NCI-H1105 treated with DMSO at 0.1 percent for 48 hours (cell line): Measurements from ENCODE around the gene PARVB.

Experiments used
- DNase-seq: peaks from one replicate; lab custom pipeline; 2025; lab: John Stamatoyannopoulos, UW

PARVB gene

DNA sequence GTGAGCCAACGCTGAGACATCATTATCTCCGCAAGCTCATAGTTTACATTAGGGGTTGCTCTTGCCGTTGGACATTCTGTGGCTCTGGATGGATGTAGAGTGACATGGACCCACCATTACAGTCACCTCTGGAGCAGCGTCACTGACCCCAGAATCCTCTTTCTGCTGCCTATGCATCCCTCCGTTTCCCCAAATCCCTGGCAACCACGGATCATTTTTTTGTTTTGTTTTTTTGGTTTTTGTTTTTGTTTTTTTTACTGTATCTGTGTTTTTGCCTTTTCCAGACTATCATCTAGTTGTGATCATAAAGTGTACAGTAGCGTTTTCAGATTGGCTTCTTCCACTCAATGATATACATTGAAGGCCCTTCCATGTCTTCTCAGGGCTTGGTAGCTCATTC is 4.0 kb downstream of the PARVB start:
- DNase-seq = no peak

DNA sequence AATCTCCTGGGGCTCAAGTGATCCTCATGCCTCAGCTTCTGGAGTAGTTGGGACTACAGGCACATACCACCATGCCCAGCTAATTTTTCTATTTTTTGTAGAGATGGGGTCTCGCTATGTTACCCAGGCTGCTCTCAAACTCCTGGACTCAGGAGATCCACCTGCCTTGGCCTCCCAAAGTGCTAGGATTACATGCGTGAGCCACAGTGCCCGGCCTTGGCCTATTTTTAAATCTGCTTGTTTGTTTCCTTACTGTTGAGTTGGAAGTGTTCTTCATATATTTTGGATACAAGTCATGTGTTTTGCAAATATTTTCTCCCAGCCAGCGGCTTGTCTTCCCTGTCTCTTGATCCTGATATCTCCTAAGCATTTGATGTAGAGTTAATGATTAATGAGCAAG is 5.0 kb downstream of the PARVB start:
- no peak for DNase-seq

DNA sequence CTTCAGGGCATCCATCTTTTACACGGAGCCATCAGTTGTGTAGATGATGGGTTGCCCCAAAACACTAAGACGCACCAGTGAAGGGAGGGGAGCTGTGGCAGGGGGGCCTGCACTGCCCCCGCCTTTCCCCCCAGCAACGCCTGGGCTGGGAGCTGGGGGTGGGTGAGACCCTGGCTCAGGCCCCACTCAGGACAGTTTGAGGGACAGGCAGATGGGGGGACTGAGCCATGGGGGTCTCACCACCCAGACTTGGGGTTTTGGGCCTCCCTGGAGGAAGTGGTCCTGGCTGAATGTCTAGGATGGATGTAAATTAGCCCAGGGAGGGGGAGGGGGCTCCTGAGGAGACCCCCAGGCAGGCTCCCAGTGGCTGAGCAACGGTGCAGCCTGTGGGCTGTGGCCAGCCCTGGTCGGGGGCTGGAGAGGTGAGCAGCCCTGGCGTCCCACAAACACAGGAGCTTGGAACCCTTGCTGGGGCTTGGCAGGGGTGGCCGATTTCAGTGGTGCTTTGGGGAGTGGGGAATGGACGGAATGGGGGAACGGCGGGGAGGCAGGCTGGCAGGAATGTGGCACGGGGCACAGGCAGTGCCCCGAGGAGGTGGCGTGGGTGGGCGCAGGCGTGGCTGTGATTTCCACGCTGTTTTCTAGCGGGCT is 6.1 kb downstream of the PARVB start:
- no peak for DNase-seq

DNA sequence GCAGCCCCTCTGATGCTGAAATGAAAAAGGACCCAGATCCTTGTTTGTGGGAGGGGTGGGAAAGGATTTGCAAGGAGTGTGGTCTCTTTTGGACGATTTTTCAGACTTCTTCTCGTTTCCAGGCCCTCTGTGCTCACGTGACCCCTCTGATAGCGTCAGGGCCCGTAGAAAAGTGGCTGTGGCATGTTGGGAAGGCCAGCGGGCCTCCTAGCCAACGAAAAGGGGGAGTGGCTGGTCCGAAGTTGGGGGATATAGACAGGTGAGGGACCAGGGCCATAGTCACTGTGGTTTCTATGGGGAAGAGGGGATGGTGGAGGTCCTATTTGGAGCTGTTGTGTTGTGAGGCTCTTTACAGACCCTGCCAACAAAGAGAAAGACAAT is 6.6 kb downstream of the PARVB start:
- DNase-seq = no peak

DNA sequence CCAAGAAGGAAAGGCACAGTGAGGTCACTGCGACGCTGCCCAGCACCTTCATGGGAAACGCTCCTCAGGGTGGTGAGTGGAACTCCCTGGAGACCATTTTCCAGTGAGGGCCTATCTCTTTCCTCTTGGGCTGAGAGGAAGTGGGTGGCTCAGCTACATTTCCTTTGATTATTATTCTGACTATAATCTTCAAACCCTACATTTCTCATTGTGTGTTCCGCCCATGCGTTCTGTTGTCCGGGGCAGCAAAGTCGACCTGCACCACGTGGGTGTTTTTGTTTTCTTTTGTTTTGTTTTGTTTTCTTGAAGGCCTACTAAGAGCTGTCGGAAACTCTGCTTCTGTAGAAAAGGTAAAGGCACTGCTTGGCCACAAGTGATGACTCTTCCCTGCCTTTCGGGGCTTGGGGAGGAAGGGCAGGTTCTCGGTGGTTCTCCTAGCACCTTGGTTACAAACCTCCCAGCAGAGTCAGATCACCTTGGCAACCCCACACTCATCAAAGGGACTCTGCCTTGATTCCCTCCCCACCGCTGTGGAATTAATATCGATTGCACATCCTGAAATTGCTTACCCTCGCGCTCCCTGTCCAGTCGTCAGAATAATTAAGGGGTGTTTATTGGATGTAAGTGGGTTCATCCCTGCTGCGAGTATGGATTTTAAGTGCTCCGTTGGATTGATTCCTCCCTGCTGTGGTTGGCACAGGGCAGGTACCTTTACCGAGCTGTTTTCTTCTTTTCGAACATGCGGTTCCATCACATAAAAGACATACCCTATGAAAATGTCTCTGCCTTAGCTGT is 7.3 kb downstream of the PARVB start:
- no peak for DNase-seq

DNA sequence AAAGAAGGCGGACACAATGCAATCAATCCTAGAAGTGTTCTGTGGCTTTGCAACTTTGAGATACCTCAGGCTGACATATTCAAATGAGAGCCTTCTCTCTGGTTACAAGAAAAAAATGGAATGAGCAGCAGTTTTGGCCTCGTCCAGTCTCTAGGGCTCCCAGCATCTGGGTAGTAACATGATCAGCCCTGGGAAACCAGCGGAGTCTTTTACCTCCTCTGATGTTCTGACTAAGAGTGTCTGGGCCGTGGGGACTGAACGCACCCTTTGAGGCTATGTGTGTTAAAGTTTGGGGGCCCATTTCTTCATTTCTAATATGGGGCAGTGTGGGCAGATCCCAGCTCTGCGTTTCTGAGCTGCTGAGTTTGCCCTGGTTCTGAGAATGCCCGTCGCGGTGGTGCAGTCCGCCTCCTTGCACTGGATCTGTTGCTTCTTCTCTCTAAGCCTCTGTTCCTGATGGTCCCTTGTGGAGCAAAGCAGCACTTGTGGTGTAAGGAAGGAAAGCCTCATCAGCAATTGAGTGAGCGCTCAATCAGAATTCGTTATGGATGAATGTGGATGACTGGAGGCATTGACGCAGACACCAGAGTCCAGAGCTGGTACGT is 8.1 kb downstream of the PARVB start:
- DNase-seq = no peak

DNA sequence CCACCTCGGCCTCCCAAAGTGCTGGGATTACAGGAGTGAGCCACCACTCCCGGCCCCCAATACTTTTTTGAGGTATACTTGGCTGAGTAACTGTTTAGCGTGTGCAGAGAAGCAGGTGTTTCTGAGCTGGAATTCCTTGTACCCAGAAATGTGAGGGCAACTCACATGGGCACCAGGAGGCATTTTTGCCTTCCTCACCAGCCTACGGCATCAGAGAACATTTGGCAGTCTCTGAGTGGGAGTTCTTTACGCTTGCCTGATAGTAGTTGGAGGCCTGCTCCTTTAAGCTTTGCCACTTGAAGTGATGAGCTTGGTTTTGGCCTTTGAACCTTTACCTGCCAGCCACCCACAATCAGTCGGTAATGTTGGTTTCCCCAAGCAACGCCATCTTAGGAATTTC is 9.2 kb downstream of the PARVB start:
- DNase-seq = no peak

DNA sequence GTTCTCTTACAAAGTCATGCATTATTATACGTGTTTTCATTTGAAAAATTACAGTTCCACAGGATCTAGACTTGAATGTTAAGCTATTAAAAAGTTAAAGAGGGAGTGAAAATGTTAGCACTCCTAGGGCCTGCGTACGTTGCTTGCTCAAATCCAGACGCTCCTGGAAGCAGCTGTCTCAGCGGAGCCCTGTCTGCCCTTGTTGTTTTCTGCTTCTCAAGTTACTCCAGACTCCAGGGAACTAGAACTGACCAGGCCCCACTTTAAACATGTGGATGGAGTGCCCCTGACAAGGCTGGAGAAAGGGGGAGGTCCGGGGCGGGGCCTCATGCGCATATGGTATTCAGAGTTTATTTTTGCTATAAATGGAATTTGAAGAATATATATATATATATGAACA is 9.6 kb downstream of the PARVB start:
- DNase-seq = no peak

DNA sequence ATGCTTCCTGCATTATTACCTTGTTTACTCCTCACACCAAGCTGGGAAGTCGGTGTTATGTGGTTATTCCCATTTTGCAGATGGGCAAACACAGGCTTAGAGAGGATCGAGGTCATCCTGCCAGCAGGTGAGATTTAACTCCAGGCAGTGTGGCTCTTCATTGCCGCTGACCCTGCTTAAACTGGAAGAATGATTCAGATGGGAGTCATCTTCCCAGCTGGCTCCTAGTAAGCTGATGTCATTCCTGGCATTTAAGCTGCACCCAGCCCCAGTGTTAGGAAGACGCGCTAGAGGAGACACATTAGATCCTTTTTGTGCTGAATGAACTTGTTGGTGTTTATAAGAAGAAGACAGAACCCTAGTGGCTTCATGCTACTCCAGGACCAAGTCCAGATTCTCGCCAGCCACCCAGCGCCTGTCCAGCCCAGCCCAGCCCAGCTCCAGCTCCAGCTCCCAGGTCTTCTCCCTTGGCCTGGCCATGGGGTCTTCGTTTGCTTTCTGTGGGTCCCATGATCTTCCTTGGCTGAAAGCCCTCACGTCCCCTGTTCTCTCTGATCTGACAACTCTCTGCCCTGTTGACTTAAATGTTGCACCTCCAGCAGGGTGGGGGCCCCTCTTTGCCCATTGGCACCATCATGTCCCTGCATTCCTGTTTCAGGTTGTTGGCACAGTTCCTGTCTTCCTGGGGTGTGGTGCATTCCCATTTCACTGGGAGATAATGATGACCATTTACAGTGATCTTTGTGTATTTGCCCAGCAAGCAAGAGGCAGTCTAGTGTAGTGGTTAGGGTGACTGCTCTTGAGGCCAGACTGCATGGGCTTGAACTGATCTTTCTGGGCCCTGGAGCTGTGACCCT is 13.6 kb downstream of the PARVB start:
- no peak for DNase-seq

DNA sequence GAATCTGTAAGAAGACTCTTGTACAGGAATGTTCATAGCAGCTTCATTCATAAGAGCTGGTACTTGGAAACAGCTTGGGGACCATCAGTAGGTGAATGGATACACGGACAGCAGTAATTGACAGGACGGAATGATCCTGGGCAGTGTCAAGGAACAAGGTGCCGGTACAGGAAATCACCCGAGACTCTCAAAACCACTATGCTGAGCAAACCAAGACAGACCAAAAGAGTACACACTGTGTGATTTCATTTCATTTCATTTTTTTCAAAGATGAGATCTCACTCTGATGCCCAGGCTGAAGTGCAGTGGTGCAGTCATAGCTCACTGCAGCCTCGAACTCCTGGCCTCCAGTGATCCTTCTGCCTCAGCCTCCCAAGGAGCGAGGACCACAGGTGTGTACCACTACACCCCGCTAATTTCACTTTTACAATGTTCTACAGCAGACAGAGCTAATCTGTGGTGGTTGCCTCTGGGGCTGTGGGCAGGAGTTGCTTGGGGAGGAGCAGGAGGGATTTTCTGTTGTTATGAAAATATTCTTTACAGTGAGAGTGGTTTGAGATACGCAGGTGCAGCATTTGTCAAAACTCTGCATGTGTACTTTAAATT is 15.6 kb downstream of the PARVB start:
- DNase-seq = no peak

DNA sequence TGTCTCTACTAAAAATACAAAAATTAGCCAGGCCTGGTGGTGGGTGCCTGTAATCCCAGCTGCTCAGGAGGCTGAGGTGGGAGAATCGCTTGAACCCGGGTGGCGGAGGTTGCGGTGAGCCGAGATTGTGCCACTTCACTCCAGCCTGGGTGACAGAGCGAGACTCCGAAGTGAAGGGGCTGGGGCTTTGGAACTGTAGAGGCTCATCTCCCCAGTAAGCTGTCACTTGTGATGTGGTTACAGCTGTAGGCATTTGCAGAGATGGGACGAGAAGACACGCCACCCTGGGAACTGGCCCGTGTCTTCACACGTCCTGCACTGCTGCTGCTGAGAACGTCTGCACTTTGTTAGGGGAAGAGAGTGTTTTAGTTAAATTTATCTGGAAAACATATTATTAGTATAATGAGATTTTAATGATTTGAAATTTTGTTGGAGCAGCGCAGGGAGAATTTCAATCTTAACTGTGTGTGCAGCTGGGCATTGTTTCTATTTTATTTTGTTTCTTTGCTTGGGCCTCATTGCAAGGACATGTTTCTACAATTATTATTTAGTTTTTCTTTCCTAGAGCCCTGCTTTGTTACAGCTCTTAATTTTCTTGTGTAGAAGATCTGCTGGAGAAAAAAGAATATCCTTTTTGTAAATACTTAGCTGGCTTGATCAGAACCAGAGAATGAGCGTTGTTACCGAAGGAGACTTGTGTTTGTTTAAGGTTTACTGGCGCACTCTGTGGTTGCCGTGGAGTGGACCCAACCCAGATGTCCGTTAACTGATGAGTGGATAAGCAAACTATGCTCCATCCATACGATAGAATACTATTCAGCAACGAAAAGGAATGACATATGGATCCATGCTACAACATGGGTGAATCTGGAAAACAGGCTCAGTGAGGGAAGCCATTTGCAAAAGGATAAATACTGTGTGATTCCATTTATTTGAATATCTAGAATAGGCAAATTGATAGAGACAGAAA is 18.4 kb downstream of the PARVB start:
- DNase-seq = no peak

DNA sequence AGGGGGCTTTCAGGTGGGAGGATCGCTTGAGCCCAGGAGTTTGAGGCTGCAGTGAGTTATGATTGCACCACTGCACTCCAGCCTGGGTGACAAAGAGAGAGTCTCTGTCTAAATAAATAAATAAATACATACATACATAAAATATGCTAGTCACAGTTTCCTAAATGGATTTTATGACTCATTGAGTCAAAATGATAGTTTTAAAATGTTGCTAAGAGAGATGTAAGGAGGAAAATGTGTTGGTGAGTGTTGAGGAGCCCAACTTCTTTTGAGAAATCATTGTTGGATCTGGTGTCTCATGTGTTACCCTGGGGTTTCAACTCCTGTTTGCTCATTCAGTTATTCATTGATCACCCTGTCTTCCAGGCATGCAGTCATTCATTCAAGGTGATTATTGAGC is 21.0 kb downstream of the PARVB start:
- no peak for DNase-seq

DNA sequence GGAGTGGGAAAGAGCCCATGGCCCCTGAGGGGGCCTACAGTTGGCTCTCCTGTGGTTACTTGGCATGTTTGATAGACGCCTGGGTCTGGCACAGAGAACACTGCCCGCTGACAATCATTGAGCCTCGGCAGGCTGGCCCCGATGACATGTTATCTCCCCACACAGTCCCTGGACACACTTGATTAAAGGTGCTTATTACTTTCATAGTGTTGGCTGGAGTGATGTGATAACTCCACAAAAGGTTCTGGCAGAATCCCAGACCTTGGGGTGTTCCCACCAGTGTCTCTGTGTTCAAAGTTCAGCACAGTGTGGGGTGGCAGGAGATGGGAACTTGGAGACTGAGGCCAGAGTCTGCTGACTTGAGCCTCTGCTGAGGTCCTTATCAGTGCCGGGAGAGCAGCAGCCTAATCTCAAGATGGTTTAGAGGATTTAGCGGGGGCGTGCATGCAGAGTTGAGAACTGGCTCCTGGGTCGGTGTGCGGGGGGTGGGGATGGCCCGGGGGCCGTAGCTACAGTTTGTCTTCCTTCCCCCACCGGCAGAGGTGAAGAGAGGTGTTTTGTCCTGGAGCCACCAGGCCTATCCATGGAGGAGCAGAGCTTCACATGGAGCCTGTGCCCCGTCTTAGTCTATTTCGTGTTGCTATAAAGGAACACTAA is 22.5 kb downstream of the PARVB start:
- DNase-seq = no peak

DNA sequence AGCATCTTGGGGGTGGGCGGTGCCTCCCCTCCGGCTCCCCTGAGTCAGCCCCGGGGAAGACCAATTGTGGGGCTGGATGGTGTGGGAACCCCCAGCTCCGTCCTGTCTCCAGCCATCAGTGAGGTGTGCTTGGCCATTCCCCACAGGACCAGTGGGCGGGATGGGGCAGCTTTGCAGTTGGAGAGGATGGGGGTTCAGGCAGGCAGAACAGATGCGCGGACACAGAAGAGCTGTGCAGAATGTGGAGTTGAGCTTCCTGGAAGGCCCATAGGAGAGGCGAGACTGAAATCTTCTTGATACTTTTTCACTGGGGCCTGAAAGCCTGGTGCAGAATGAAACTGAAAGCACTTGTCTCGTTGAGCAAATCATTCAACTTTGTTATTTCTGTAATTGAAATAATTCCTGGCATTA is 23.8 kb downstream of the PARVB start:
- DNase-seq = no peak

DNA sequence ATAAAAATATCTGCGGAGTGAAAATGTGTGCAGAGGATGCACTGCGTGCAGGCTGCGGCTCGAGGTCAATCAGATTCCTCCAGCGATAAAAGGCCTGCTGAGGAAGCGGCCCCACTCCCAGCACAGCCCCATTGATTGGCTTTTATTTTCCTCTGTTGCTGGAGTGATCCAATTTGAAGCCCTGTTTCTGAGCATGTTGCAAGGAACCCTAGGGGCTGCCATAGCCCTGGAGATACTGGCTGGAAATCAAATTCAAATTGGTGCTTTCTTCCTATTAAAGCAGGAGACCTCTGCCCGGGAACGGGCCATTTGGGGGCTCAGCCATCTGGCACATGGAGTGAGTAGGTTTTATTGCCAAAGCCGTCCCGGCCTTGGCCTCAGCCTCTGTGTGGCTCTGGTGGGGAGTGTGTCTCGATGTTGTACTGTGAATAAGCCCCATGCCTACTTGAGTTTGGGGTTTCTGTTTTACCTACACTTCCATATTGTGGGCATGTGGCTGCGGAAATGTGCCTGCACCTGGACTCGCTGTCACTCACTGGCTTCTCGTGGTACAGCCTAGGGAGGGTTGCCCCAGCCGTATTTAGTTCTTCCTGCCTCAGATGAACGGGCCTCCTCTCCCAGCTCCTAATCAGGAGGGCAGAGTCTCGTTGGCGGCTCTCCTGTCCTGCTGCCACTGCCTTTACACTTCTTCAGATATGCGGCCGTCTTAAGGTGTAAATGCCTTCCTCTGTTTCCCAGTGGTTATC is 25.6 kb downstream of the PARVB start:
- no peak for DNase-seq

DNA sequence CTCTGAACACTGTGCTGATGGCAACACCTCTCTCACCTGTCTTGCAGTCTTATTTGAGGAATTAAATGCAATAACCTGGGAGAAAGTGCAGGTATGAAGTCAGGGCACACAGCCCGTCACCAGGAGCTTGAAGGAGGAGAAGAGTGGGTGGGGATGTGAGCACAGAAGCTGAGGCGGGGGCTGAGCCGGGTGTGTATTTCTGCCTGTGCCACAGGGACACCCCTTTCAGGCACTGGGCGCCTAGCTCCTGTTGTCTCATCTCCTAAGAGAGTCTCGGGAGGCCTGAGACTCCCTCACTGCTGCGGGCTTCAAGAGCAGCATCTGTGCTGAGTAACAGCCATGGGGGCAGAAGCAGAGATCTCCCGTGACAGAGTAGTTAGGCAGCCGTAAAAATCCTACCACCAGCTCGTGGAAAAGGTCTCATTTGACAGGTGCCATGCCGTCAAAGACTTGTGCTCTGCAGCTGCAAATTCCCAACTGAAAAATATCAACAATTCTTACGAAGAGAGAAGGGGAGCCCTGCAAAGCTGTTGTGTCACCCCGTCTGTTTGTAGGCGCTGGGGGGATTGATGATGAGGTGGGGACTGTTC is 26.8 kb downstream of the PARVB start:
- DNase-seq = no peak

DNA sequence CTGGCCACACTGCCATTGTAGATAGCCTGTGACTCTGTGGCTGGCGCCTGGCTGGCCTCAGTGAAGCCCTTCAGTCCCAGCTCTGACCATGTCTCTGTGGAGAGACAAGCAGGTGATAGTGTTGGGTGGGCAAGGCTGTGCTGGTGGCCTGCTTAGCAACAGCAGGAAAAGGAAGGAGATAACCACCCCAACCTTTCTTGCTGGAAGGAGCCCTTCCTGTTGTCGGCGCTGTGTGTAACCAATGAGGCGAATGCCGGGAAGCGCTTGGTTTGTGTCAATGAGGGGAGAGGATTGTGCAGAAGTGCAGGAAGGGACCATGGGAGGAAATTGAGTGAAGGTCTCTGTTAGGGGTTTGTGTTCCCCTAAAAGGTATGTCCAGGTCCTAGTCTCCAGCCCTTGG is 27.3 kb downstream of the PARVB start:
- no peak for DNase-seq

DNA sequence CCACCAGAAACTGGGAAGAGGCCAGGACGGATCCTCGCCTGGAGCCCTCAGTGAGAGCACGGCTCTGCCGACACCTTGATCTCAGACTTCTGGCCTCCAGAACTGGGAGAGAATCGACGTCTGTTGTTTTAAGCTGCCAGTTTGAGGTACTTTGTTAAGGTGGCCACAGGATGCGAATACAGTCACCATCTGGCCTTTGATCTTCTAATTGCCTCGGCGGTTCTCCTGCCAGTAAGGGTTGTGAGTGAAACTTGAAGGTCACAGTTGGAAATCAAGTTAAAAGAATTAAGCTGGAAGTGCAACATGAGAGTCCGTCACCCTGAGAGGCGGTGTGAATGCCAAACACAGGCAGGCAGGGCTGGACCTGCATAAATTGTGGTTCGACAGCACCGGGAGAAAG is 27.9 kb downstream of the PARVB start:
- no peak for DNase-seq

DNA sequence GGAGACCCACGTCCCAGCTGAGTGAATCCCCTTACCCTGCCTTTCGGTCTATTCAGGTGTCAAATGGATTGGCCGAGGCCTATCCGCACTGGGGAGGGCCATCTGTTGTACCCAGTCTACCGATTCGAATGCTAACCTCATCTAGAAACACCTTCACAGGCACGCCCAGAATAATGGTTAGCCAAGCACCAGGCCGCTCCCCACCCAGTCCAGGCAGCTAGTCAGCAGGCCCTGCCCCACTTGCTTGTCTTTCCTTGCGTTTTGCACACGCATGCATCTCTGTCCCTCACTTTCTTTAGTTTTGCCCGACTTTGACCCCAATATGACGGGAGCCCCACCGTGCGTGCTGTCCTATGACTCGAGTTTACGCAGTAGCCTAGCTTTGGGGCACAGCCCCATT is 31.7 kb downstream of the PARVB start:
- no peak for DNase-seq
